HEK293 (cell line): ENCODE measurements around the gene MAP3K7CL.

Source experiments
- CTCF ChIA-PET: fragments of 350-600 bp; formaldehyde crosslinking; extraction: SDS; loops from one replicate; lab custom pipeline; 2021; ENCODE audit warnings: antibody characterized with exemption; lab: Yijun Ruan, JAX
- POLR2A ChIA-PET: fragments of 300-600 bp; formaldehyde crosslinking; extraction: SDS; loops from one replicate; lab custom pipeline; 2020; ENCODE audit warnings: antibody characterized with exemption, inconsistent platforms; lab: Yijun Ruan, JAX
- H3K27ac ChIP-seq: fragments of 200-500 bp; sonication (Bioruptor generic); 2 replicates; pipeline ENCODE4 v1.5.1; 2014; ENCODE audit warnings: low read depth, low read length, control low read depth, inconsistent platforms; ENCODE audit errors: extremely low read depth
- H3K36me3 ChIP-seq, 2 experiments: fragments of 200-500 bp in 1 of 2; sonication (Bioruptor generic) in 1 of 2; 1 replicate in 1 of 2; 2 replicates in 1 of 2; pipeline ENCODE4 v1.5.1; 2014 to 2017; ENCODE audit warnings: inconsistent platforms in 2 of 2, low read length in 2 of 2; ENCODE audit not compliant: control insufficient read depth in 2 of 2, insufficient read depth in 1 of 2
- H3K4me1 ChIP-seq: fragments of 200-500 bp; sonication (Bioruptor generic); 2 replicates; pipeline ENCODE4 v1.5.1; 2014; ENCODE audit warnings: mild to moderate bottlenecking, low read length, inconsistent platforms; ENCODE audit not compliant: control insufficient read depth, insufficient read depth
- H3K4me3 ChIP-seq: 2 replicates; pipeline ENCODE4 v1.5.1; 2011; ENCODE audit warnings: low read depth, mild to moderate bottlenecking, control low read depth, low read length, moderate library complexity
- H3K9me3 ChIP-seq: fragments of 200-500 bp; sonication (Bioruptor generic); 2 replicates; pipeline ENCODE4 v1.5.1; 2014; ENCODE audit warnings: low read depth, low read length, inconsistent platforms; ENCODE audit not compliant: control insufficient read depth, insufficient read depth
- ATF2 ChIP-seq: fragments of 450-650 bp; formaldehyde crosslinking; IDR thresholded peaks from 2 replicates; pipeline ENCODE4 v1.5.1; 2016; ENCODE audit warnings: missing biosample characterization, missing genetic modification characterization, low read depth
- GFI1B ChIP-seq: fragments of 450-650 bp; formaldehyde crosslinking; IDR thresholded peaks from 2 replicates; pipeline ENCODE4 v1.5.1; 2016; ENCODE audit warnings: missing biosample characterization, missing genetic modification characterization
- GLIS1 ChIP-seq: fragments of 450-650 bp; formaldehyde crosslinking; IDR thresholded peaks from 2 replicates; pipeline ENCODE4 v1.5.1; 2016; ENCODE audit warnings: missing biosample characterization, missing genetic modification characterization
- HIC1 ChIP-seq: fragments of 450-650 bp; formaldehyde crosslinking; IDR thresholded peaks from 2 replicates; pipeline ENCODE4 v1.5.1; 2016; ENCODE audit warnings: missing biosample characterization, missing genetic modification characterization
- PRDM2 ChIP-seq: fragments of 450-650 bp; formaldehyde crosslinking; IDR thresholded peaks from 2 replicates; pipeline ENCODE4 v1.5.1; 2016; ENCODE audit warnings: missing biosample characterization, missing genetic modification characterization, borderline replicate concordance
- PRDM4 ChIP-seq: fragments of 450-650 bp; formaldehyde crosslinking; IDR thresholded peaks from 2 replicates; pipeline ENCODE4 v1.5.1; 2017; ENCODE audit warnings: missing biosample characterization, missing genetic modification characterization
- WT1 ChIP-seq: fragments of 450-650 bp; formaldehyde crosslinking; IDR thresholded peaks from 2 replicates; pipeline ENCODE4 v1.5.1; 2016; ENCODE audit warnings: missing biosample characterization, missing genetic modification characterization
- ZFP3 ChIP-seq: fragments of 450-650 bp; formaldehyde crosslinking; IDR thresholded peaks from 2 replicates; pipeline ENCODE4 v1.5.1; 2016; ENCODE audit warnings: low read depth, missing biosample characterization, missing genetic modification characterization
- ZNF132 ChIP-seq: fragments of 450-650 bp; formaldehyde crosslinking; IDR thresholded peaks from 2 replicates; pipeline ENCODE4 v1.5.1; 2017; ENCODE audit warnings: missing biosample characterization, missing genetic modification characterization, borderline replicate concordance
- ZNF133 ChIP-seq: fragments of 450-650 bp; formaldehyde crosslinking; IDR thresholded peaks from 2 replicates; pipeline ENCODE4 v1.5.1; 2016; ENCODE audit warnings: missing biosample characterization, missing genetic modification characterization
- ZNF169 ChIP-seq: fragments of 450-650 bp; formaldehyde crosslinking; IDR thresholded peaks from 2 replicates; pipeline ENCODE4 v1.5.1; 2016; ENCODE audit warnings: missing biosample characterization, missing genetic modification characterization
- ZNF175 ChIP-seq: fragments of 450-650 bp; formaldehyde crosslinking; IDR thresholded peaks from 2 replicates; pipeline ENCODE4 v1.5.1; 2016; ENCODE audit warnings: missing biosample characterization, missing genetic modification characterization
- ZNF184 ChIP-seq: fragments of 450-650 bp; IDR thresholded peaks from 2 replicates; pipeline ENCODE4 v1.5.1; 2018; ENCODE audit warnings: missing biosample characterization, mild to moderate bottlenecking, missing genetic modification characterization
- ZNF302 ChIP-seq: fragments of 450-650 bp; formaldehyde crosslinking; IDR thresholded peaks from 2 replicates; pipeline ENCODE4 v1.5.1; 2016; ENCODE audit warnings: missing biosample characterization, missing genetic modification characterization, low read depth
- ZNF324 ChIP-seq: fragments of 450-650 bp; formaldehyde crosslinking; IDR thresholded peaks from 2 replicates; pipeline ENCODE4 v1.5.1; 2016; ENCODE audit warnings: missing biosample characterization, missing genetic modification characterization
- ZNF426 ChIP-seq: fragments of 450-650 bp; formaldehyde crosslinking; IDR thresholded peaks from 2 replicates; pipeline ENCODE4 v1.5.1; 2017; ENCODE audit warnings: missing biosample characterization, missing genetic modification characterization, mild to moderate bottlenecking, inconsistent platforms, moderate library complexity
- ZNF501 ChIP-seq: fragments of 450-650 bp; formaldehyde crosslinking; IDR thresholded peaks from 2 replicates; pipeline ENCODE4 v1.5.1; 2016; ENCODE audit warnings: missing biosample characterization, missing genetic modification characterization
- ZNF510 ChIP-seq: fragments of 450-650 bp; formaldehyde crosslinking; IDR thresholded peaks from 2 replicates; pipeline ENCODE4 v1.5.1; 2018; ENCODE audit warnings: mild to moderate bottlenecking, missing genetic modification characterization, missing biosample characterization; ENCODE audit not compliant: insufficient replicate concordance
- ZNF544 ChIP-seq: fragments of 450-650 bp; formaldehyde crosslinking; IDR thresholded peaks from 2 replicates; pipeline ENCODE4 v1.5.0; 2017; ENCODE audit warnings: missing biosample characterization, missing genetic modification characterization
- ZNF561 ChIP-seq: fragments of 450-650 bp; IDR thresholded peaks from 2 replicates; pipeline ENCODE4 v1.5.1; 2018; ENCODE audit warnings: missing biosample characterization, missing genetic modification characterization, borderline replicate concordance
- ZNF670 ChIP-seq: fragments of 450-650 bp; formaldehyde crosslinking; IDR thresholded peaks from 2 replicates; pipeline ENCODE4 v1.5.1; 2016; ENCODE audit warnings: missing biosample characterization, missing genetic modification characterization, low read depth
- ZNF776 ChIP-seq: fragments of 450-650 bp; formaldehyde crosslinking; IDR thresholded peaks from 2 replicates; pipeline ENCODE4 v1.5.0; 2017; ENCODE audit warnings: missing biosample characterization, missing genetic modification characterization, borderline replicate concordance
- ZNF791 ChIP-seq: fragments of 450-650 bp; formaldehyde crosslinking; IDR thresholded peaks from 2 replicates; pipeline ENCODE4 v1.5.1; 2016; ENCODE audit warnings: missing biosample characterization, missing genetic modification characterization
- ZXDB ChIP-seq: fragments of 450-650 bp; formaldehyde crosslinking; IDR thresholded peaks from 2 replicates; pipeline ENCODE4 v1.5.1; 2016; ENCODE audit warnings: missing biosample characterization, missing genetic modification characterization

MAP3K7CL gene

GRCh38 chr21:29096218-29097015 is 34.0 kb upstream of the MAP3K7CL start:
- Histone ChIP-seq H3K9me3 (no peaks in the 10 kb centered on the region), H3K27ac (no peak overlapping the region), H3K4me3 (no peak overlapping the region), H3K36me3 (no peaks in the 10 kb centered on the region), H3K4me1 (no peaks in the 10 kb centered on the region)
- POLR2A ChIA-PET, result no interaction called here
- TF ChIP-seq GFI1B (tag by site-specific recombination) (no peak), ZNF510 (tag by site-specific recombination) (no peak), ZNF169 (tag by site-specific recombination) (no peak), ZXDB (tag by site-specific recombination) (no peak), ZNF791 (tag by site-specific recombination) (no peak), ZNF175 (tag by site-specific recombination) (no peak), ZFP3 (tag by site-specific recombination) (no peak), ZNF544 (tag by site-specific recombination) (no peak), ZNF184 (tag by site-specific recombination) (no peak), ZNF426 (no peak), ZNF132 (tag by site-specific recombination) (no peak), PRDM4 (tag by site-specific recombination) (no peak), ZNF324 (no peak), ZNF670 (tag by site-specific recombination) (no peak), WT1 (no peak)
- CTCF ChIA-PET, result interaction anchor here (0.5 to 1.2 kb wide), 10 partner anchors 9 to 354 kb away, joined by 3 to 5 read pairs (median 3); no protein-coding TSS in a partner anchor

GRCh38 chr21:29098156-29098555 is 32.3 kb upstream of the MAP3K7CL start:
- ChIA-PET CTCF (interaction anchor here (1.0 to 1.7 kb wide), 3 partner anchors 66 to 278 kb away, joined by 3 to 9 read pairs (median 5); no protein-coding TSS in a partner anchor), POLR2A (no interaction called here)
- Histone ChIP-seq H3K9me3 (no peaks in the 10 kb centered on the region), H3K27ac (no peak overlapping the region), H3K36me3 (no peaks in the 10 kb centered on the region), H3K4me1 (no peaks in the 10 kb centered on the region), H3K4me3 (no peak overlapping the region)
- TF ChIP-seq ZNF133 (tag by site-specific recombination) (no peak), ZNF776 (no peak), ZNF501 (tag by site-specific recombination) (no peak), HIC1 (tag by site-specific recombination) (no peak), ZNF302 (tag by site-specific recombination) (no peak), PRDM2 (tag by site-specific recombination) (no peak), ZNF561 (no peak), GLIS1 (no peak), ATF2 (tag by site-specific recombination) (no peak)
